VCaP (cell line): Measurements from ENCODE around the gene MAGEB17.

Experiments
- H3K27ac ChIP-seq: fragments of 450-650 bp; 2 replicates; pipeline ENCODE4 v1.5.1; 2017
- TF ChIP-seq, protein P1 (sequence below): fragments of 450-650 bp; conservative IDR thresholded peaks from 2 replicates; pipeline ENCODE4 v1.5.1; 2017; ENCODE audit warnings: mild to moderate bottlenecking, moderate library complexity

MAGEB17 gene, protein sequence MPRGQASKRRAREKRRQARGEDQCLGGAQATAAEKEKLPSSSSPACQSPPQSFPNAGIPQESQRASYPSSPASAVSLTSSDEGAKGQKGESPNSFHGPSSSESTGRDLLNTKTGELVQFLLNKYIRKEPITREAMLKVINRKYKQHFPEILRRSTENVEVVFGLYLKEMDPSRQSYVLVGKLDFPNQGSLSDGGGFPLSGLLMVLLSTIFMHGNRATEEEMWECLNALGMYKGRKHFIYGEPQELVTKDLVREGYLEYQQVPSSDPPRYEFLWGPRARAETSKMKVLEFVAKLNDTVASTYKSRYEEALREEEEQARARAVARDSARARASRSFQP

DNA sequence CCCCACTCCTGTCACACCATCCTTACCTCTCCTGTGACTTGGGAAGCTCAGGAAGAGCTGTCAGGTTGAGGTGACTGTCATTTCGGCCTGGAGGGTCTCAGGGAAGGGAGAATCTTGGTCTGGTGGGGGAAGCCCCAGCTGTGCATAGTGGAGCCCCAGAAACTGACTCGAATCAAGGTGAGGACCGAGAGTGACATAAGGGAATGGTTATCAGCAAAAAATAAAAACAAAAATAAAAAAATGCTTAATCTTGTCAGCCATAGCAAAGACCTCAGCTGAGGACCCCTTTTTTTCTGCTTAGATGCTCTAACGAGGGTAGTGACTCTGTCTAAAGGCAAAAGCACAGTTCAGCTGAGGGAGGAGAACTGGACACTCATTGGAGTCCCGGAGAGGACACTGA is at the start of gene MAGEB17:
MAGEB17 (plus strand) TSS at position 301 of the 400 bp plus-strand sequence. CDS start 2,902 bp downstream, outside the sequence.
- TF ChIP-seq, protein P1, sequence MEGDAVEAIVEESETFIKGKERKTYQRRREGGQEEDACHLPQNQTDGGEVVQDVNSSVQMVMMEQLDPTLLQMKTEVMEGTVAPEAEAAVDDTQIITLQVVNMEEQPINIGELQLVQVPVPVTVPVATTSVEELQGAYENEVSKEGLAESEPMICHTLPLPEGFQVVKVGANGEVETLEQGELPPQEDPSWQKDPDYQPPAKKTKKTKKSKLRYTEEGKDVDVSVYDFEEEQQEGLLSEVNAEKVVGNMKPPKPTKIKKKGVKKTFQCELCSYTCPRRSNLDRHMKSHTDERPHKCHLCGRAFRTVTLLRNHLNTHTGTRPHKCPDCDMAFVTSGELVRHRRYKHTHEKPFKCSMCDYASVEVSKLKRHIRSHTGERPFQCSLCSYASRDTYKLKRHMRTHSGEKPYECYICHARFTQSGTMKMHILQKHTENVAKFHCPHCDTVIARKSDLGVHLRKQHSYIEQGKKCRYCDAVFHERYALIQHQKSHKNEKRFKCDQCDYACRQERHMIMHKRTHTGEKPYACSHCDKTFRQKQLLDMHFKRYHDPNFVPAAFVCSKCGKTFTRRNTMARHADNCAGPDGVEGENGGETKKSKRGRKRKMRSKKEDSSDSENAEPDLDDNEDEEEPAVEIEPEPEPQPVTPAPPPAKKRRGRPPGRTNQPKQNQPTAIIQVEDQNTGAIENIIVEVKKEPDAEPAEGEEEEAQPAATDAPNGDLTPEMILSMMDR: no peak
- no peak within 1 kb of the TSS for H3K27ac ChIP-seq

DNA sequence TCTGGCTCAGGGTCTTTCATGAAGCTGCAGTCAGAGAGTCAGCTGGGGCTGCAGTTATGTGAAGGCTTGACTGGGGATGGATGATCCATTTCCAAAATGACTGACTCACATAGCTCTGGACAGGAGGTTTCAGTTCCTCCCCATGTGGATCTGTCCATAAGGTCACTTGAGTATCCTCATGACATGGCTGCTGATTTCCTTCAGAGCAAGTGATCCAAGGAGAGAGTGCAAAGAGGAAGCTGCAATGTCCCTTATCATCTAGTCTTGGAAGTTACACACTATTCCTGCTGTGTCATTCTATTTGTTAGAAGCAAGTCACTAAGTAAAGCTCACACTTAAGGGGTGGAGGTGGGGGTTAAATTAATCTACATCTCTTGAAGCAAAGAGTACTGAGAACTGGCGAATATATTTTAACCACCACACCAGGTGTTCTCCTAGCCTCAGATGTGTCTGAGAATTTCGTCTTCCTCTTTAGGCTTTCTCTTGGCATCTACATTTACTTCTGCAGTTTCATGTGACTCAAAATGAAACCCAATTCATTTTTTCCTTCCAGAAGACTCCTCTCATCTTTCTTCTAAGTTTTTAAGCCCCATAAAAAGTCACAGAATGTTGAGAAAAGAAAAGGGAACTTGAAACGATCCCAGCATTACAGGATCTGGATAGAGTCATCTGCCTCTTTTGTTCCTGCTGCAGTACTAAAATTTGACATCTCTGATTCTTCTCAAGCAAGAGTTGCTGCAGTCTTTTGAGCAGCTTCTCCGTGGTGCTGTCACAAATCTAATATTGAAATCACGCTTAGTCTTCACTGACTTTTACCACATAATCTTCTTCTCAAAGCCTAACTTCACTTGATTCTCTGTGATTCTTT is 47.7 kb upstream of the MAGEB17 start:
- no peak overlapping the region for H3K27ac ChIP-seq
- TF ChIP-seq, protein P1: no peak

DNA sequence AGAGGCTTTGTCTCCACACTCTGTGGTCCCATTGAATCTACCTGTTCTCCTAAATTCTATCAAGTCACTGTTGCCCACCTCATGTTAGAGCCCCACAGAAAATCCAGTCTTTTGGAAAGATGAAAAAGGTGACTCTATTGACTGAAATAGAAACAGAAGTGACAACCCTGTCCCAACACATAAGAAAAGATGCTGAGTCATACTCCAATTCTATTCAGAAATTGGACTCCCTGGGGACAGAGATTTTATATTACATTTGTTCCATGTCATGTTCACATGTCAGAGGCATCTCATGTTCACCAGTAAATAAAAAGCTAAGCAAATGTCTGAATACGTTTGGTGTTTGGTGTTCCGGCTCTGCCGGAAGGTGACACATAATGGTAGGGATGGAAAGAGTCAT is 46.9 kb upstream of the MAGEB17 start:
- H3K27ac ChIP-seq: no peak overlapping the region
- TF ChIP-seq, protein P1: no peak

DNA sequence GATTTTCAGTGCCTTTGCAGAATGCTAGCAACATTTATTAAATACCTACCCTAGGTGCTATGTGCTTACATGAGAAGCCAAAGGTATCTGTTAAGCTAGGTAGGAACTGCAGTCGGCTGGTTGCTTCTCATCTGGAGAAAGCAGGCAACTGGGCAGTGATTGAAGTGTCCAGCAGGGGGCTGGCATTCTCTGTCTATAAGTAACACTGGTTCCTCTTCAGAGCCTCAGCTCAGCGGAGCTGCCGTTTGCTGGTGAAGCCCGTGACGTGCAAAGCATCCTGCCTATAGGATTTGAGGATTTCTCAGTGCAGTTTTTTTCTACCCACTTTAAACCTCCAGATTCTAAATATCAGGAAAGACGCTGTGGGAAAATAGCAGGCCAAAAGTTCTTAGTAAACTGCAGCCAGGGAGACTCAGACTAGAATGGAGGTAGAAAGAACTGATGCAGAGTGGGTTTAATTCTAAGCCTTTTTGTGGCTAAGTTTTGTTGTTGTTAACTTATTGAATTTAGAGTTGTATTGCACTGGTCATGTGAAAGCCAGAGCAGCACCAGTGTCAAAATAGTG is 44.0 kb upstream of the MAGEB17 start, which contains the start of gene GRPR:
GRPR (plus strand) TSS at position 344 of the 565 bp plus-strand sequence. CDS start 389 bp downstream, outside the sequence.
- TF ChIP-seq, protein P1: peak; percentile 83
- peak within 1 kb of the TSS; percentile 91 for H3K27ac ChIP-seq

DNA sequence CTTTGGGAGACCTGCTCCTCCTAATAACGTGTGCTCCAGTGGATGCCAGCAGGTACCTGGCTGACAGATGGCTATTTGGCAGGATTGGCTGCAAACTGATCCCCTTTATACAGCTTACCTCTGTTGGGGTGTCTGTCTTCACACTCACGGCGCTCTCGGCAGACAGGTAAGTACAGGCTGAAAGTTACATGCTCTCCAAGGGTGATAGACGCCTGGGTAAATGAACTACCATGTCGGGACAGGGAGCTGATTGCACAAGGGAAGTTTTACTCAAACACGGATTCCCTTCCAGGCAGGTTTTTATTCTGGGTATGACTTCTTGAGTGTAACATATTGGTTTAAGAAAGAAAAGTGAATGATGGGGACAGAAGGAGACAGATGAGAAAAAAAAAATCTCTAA is 43.1 kb upstream of the MAGEB17 start:
- peak overlapping the region; percentile 91 for H3K27ac ChIP-seq
- TF ChIP-seq, protein P1: no peak

DNA sequence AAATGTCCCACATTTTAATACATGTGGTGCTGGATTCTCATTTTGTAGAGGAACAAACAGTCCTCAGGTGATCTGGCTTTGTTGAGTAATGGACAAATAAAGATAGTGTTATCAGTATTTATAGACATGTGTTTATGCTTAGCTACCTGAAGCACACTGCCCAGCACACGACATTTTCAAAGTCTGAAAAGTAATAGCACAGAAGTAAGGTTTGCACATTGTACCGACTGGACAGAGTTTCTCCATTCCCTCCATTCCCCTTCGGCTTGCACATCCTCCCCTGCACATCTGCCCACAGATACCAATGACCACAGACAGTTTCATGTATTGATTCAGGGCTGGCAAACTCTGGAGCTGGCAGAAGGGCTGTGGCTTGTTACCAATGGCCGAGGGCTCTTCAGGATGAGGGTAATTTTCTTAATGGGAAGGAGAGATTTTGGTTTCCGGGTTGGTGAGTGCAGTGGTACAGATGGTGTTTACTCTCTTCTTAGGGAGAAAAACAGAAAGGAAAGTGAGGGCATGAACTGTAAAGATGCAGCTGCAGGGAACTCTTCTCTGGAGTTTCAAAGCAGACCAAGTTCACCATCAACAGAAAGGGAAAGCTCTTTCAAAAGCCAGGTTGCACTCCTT is 41.6 kb upstream of the MAGEB17 start:
- TF ChIP-seq, protein P1: no peak
- H3K27ac ChIP-seq: peak overlapping the region; percentile 91
